Upper lobe of right lung (tissue), 1 donor: ENCODE results near the gene TEDC1. TPM values are rescaled to one million over a fixed set of nuclear protein-coding genes. Genes with fewer than 3 reads are reported as not detected.

ENCODE experiments used
- ATAC-seq: fragments of 200-7000 bp; cut with Tn5 transposase; one replicate; pipeline ENCODE4 v1.9.1; 2020; ENCODE audit warnings: mild to moderate bottlenecking, moderate library complexity
- DNase-seq: peaks from one replicate; pipeline ENCODE4 v3.0.0-alpha.2; 2020
- H3K27ac ChIP-seq: fragments of 200-600 bp; one replicate; pipeline ENCODE4 v1.8.0; 2022
- H3K27me3 ChIP-seq: fragments of 200-600 bp; one replicate; pipeline ENCODE4 v1.8.0; 2022; ENCODE audit warnings: mild to moderate bottlenecking
- H3K36me3 ChIP-seq: fragments of 200-600 bp; one replicate; pipeline ENCODE4 v1.8.0; 2022
- H3K4me1 ChIP-seq: fragments of 200-600 bp; one replicate; pipeline ENCODE4 v1.8.0; 2022
- H3K4me3 ChIP-seq: fragments of 200-600 bp; one replicate; pipeline ENCODE4 v1.8.0; 2022; ENCODE audit warnings: mild to moderate bottlenecking
- H3K9me3 ChIP-seq: fragments of 200-600 bp; one replicate; pipeline ENCODE4 v1.8.0; 2022
- intact Hi-C: fragments of 100-400 bp; cut with DNase I; formaldehyde crosslinking; loops from one replicate; pipeline ENCODE4 v1.11.0; 2022
- total RNA-seq: library from RNA; stranded (reverse); fragmentation: NEBNext Ultra II Directional; extraction: Animal tissue kit (Norgen Biotek cat#: 25700); gene quantifications from one replicate; pipeline ENCODE4 v1.2.1, GENCODE V29; 2021
- TF ChIP-seq, protein P1 (sequence below): fragments of 200-600 bp; IDR thresholded peaks from one replicate; pipeline ENCODE4 v1.8.0; 2022; ENCODE audit warnings: antibody characterized with exemption
- donor health status: DM: no; HTN: yes; CAD: no; lungs with severe emphysema.

Gene TEDC1
- total RNA-seq, 1 donor from 2014 or later = 7.9 TPM

DNA sequence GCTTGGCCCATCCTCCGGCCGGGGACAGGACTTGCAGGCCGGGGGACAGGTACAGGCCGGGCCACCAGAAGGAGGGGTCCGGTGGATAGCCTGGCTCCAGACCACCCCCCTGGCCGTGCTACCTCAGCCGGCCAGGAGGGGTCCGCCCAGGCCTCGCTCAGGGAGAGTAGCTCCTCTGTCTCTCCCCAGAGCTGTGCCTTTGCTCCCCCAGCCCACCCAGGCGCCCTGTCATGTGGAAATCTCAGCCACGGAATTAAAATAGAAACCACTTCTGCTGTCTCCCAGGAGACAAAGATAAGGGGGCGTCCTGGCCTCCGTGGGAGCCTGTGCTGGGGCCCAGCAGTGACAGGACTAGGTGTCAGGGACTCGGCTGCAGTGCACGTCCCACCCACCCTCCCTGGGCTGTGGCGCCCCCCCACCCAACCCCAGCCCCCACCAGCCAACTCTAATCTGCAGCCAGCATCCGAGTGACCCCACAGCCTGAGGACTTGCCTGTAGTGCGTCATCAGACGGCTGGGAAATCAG lies 19.7 kb upstream of the TEDC1 start:
- H3K4me3 ChIP-seq = no peak overlapping the region
- peaks cover 29% of the 10 kb centered on the region for H3K4me1 ChIP-seq
- ATAC-seq = no peak
- intact Hi-C loops = no loop called here
- H3K27ac ChIP-seq = peak overlapping the region; percentile 73
- TF ChIP-seq, protein P1, sequence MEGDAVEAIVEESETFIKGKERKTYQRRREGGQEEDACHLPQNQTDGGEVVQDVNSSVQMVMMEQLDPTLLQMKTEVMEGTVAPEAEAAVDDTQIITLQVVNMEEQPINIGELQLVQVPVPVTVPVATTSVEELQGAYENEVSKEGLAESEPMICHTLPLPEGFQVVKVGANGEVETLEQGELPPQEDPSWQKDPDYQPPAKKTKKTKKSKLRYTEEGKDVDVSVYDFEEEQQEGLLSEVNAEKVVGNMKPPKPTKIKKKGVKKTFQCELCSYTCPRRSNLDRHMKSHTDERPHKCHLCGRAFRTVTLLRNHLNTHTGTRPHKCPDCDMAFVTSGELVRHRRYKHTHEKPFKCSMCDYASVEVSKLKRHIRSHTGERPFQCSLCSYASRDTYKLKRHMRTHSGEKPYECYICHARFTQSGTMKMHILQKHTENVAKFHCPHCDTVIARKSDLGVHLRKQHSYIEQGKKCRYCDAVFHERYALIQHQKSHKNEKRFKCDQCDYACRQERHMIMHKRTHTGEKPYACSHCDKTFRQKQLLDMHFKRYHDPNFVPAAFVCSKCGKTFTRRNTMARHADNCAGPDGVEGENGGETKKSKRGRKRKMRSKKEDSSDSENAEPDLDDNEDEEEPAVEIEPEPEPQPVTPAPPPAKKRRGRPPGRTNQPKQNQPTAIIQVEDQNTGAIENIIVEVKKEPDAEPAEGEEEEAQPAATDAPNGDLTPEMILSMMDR = no peak
- no peaks in the 10 kb centered on the region for H3K9me3 ChIP-seq
- H3K27me3 ChIP-seq = peaks cover 12% of the 10 kb centered on the region
- no peaks in the 10 kb centered on the region for H3K36me3 ChIP-seq
- DNase-seq = no peak

GRCh38 chr14:105471823-105472485 lies 19.1 kb upstream of the TEDC1 start:
- peaks cover 12% of the 10 kb centered on the region for H3K27me3 ChIP-seq
- ATAC-seq (no peak), DNase-seq (no peak)
- H3K4me1 ChIP-seq = peaks cover 35% of the 10 kb centered on the region
- intact Hi-C loops = no loop called here
- H3K4me3 ChIP-seq = no peak overlapping the region
- TF ChIP-seq, protein P1 = no peak
- no peaks in the 10 kb centered on the region for H3K36me3 ChIP-seq
- peak overlapping the region; percentile 73 for H3K27ac ChIP-seq
- H3K9me3 ChIP-seq = no peaks in the 10 kb centered on the region

DNA sequence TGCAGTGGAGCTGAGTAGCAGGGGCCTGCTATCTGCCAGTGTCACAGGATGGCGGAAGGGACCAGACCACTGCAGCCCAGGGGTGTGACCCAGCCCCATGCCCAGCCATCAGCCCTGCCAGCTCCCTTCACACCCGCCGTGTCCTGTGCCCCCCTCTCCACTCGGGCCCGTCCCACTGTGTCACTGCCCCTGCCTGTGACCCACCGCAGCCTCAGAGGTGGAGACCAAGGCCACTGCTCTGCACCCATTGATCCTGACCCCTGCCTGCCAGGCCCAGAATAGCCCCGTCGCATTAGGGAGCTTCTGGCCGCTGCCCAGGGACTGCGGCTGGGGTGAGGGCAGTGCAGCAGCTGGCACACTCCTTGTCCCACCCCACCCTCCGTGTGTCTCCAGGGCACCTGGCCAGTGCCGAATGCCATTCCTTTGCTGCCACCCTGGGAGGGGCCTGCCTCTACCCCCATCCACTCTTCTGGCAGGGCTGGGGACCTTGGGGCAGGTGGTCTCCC lies 18.5 kb upstream of the TEDC1 start:
- Histone ChIP-seq H3K27ac (peak overlapping the region; percentile 73), H3K4me1 (peaks cover 35% of the 10 kb centered on the region)

GRCh38 chr14:105473033-105473676 lies 17.9 kb upstream of the TEDC1 start:
- no peaks in the 10 kb centered on the region for H3K36me3 ChIP-seq
- intact Hi-C loops = no loop called here
- peaks cover 12% of the 10 kb centered on the region for H3K27me3 ChIP-seq
- TF ChIP-seq, protein P1 = no peak
- peak overlapping the region; percentile 56 for H3K4me3 ChIP-seq
- peaks cover 35% of the 10 kb centered on the region for H3K4me1 ChIP-seq
- no peak for ATAC-seq
- no peaks in the 10 kb centered on the region for H3K9me3 ChIP-seq
- H3K27ac ChIP-seq = peak overlapping the region; percentile 88
- no peak for DNase-seq

More for the DNA sequence above, 18.5 kb upstream of the TEDC1 start:
- intact Hi-C loops = no loop called here
- Histone ChIP-seq H3K4me3 (no peak overlapping the region), H3K9me3 (no peaks in the 10 kb centered on the region), H3K36me3 (no peaks in the 10 kb centered on the region), H3K27me3 (peaks cover 12% of the 10 kb centered on the region)
- DNase-seq (no peak), ATAC-seq (peak; percentile 20)
- TF ChIP-seq, protein P1 = no peak

GRCh38 chr14:105473677-105474482 lies 17.2 kb upstream of the TEDC1 start:
- DNase-seq = peak; percentile 93
- TF ChIP-seq, protein P1 = no peak
- peak; percentile 66 for ATAC-seq
- H3K27ac ChIP-seq = peak overlapping the region; percentile 88
- H3K27me3 ChIP-seq = peaks cover 12% of the 10 kb centered on the region
- H3K4me1 ChIP-seq = peaks cover 35% of the 10 kb centered on the region
- intact Hi-C loops = no loop called here
- no peaks in the 10 kb centered on the region for H3K36me3 ChIP-seq
- peak overlapping the region; percentile 56 for H3K4me3 ChIP-seq
- H3K9me3 ChIP-seq = no peaks in the 10 kb centered on the region
